Ramos (cell line): ENCODE results near the gene ZBTB2.

ENCODE experiments used
- in situ Hi-C: fragments of 300-500 bp; cut with MboI; formaldehyde crosslinking; loops from one replicate; pipeline ENCODE4 v1.14.3; 2022; ENCODE audit warnings: low sequenced_read_pairs; ENCODE audit not compliant: unreplicated experiment

The ZBTB2 gene

DNA sequence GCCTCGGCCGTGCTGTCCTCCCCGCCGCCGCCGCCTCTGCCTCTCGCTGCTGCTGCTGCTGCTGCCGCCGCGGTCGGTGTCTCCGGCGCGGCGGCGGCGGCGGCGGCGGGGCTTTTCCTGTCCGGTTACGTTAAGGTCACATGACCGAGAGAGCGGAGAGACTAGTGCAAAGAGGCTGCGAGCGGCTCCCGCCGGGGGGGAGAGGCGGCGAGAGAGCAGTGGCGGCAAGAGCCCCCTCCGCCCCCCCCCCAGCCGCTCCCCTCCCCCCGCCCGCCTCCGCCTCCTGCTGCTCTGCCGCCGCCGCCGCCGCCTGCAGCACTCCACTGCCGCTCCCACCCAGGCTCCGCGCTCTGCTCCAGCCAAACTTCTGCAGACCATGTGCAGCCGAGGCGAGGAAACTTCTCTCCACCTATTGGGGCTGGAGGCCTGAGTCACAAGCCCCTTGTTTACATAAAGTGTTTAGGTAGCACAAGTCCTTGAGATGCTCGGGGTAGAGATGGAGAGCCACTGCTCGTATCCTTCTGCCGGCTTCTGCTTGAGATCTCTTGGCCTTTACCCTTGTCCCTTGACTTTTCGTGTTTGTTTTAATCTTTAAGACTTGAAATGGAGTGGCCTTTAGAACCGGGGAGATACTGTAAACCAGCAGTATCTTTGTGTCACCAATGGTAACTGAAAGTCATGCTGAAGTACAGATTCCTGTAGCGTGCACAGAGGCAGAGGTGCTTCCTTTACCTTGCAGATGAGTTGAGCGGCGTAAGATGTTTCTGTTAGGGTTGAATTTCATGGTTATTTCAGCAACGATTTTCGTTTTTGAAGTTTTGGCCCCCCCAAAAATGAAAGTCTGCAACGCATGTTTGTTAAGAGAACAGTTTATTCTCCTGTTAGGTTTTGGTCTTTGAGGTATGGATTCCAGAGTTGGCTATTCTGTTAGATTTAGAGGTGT is at the start of gene ZBTB2:
Gene ZBTB2, minus strand, starts transcription at position 89 of the 943 bp plus-strand sequence. CDS start 17,922 bp downstream, outside the sequence.
- in situ Hi-C loops: loop anchor here (25.0 kb wide), 1 partner anchor 1596 kb away; the partner anchor contains the start of gene FBXO5

GRCh38 chr6:151440930-151441329 is 49.6 kb upstream of the ZBTB2 start:
- in situ Hi-C loops: no loop called here

- in situ Hi-C loops: no loop called here
Measured at GRCh38 chr6:151440498-151440897, 49.1 kb upstream of the ZBTB2 start.

DNA sequence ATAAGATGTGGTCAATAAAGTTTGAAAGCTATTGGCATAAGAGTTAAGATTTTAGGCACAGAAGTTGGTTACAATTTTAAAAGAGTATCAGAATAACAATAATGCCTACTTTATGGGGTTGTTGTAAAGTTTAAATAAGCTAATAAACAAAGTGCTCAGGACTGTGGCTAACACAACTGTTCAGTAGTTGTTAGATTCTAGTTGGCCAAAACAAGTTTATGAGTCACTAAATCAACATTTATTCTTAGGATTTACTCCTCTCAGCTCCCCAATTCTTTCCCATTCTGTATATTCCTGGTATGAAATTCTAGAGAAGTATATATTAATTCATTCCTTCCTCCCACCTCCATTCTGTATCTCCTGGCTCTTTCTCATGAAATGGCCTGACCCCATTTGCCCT is 46.0 kb upstream of the ZBTB2 start:
- in situ Hi-C loops: no loop called here

- in situ Hi-C loops: no loop called here
Measured at GRCh38 chr6:151436802-151437201, 45.4 kb upstream of the ZBTB2 start.

DNA sequence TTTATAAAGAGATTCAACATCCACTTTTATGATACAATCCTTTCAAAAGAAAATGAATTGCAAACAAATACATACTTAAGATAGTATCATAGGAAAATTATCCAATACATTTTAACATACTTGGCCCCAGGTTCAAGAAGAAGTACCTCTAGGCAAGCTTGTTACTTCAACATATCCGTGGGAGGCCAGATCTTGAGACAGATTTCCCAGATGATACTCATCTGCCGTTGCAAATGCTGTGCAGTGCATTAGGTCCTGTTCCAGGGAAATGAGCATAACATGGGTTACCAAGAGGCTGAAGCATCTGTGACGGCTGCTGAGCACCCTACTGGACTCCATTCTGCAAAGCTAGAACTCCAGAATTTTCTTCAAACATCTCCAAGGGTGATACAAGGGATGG is 44.9 kb upstream of the ZBTB2 start:
- in situ Hi-C loops: no loop called here

- in situ Hi-C loops: no loop called here
Measured at GRCh38 chr6:151434369-151434768, 43.0 kb upstream of the ZBTB2 start.

DNA sequence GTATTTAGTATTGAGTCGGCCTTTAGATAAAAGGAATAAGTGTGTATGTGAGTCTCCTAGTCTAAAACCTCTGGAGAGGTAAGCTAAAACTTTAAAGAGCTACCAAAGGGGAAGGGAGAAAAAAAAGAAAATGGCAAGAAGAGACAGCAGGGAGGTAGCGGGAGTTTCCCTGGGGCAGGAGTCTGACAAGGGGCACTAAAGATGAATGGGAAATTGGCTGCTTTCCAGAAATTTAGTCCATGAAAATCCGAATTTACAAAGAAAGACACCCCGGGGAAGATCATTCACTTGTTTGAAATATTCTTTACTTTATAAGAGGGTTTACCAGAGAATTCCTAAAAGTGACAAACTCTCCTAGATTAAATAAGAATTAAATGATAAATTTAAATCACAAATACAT is 41.3 kb upstream of the ZBTB2 start:
- in situ Hi-C loops: no loop called here

- in situ Hi-C loops: no loop called here
Measured at GRCh38 chr6:151431337-151431736, 40.0 kb upstream of the ZBTB2 start.

GRCh38 chr6:151430886-151431285 is 39.5 kb upstream of the ZBTB2 start:
- in situ Hi-C loops: no loop called here

GRCh38 chr6:151428093-151428735 is 36.9 kb upstream of the ZBTB2 start:
- in situ Hi-C loops: no loop called here

GRCh38 chr6:151425561-151425960 is 34.2 kb upstream of the ZBTB2 start:
- in situ Hi-C loops: no loop called here

DNA sequence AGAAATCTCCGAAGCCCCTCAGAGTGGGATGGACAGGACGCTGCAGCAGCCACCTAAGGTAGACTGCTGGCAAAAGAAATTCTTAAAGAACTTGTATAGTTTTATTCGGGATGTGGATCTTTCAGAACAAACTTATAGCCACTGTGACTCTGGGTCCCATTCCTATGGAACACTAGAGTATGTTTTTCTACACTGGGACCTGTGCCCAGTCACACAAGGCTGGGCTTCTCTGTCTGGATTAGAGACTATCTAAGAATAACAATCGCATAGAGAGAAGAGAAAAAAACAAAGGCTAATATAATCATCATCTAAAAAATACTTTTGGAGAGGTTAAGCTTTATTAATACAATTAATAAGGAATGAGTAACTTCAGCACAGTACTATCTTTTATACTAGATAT is 31.6 kb upstream of the ZBTB2 start:
- in situ Hi-C loops: no loop called here

- in situ Hi-C loops: no loop called here
Measured at GRCh38 chr6:151417477-151417876, 26.1 kb upstream of the ZBTB2 start.

DNA sequence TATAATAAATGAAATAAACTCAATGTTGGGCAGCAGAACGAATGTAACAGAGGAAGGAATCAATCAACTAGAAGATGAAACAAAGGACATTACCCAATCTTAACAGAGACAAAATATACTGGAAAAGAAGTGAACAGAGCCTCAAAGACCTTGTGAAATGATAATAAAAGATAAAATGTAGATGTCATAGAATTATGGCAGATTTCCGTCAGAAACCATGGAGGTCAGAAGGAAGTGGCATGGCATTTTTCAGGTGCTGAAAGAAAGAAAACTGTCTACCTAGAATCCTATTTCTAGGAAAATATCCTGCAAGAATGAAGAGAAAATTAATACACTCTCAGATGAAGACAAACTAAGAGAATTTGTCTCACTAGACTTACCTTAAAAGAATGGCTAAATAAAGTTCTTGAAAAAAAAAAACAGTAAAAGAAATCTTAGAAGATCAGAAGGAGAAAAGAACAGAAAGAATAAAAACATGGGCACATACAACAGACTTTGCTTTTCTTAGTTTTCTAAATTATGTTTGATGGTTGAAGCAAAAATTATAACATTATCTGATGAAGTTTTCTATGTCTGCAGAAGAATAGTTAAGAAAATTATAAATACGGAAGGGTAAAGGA is 23.4 kb upstream of the ZBTB2 start:
- in situ Hi-C loops: no loop called here

- in situ Hi-C loops: no loop called here
Measured at GRCh38 chr6:151413372-151414145, 22.2 kb upstream of the ZBTB2 start.

DNA sequence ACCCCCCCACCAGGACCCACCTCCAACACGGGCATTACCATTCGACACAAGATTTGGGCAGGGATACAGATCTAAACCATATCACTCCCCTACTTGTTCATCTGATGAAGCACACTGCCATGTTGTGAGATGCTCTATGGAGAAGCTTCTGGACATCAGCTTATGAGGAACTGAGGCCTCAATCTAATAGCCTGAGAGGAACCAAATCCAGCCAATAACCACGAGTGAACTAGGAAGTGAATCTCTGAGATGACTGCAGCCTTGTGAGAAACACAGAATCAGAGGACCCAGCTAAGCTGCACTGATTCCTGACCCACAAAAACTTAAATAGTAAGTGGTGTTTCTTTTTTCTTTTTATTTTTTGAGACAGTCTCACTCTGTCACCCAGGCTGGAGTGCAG is 21.6 kb upstream of the ZBTB2 start:
- in situ Hi-C loops: no loop called here

GRCh38 chr6:151409679-151410078 is 18.3 kb upstream of the ZBTB2 start:
- in situ Hi-C loops: no loop called here

- in situ Hi-C loops: no loop called here
Measured at GRCh38 chr6:151409260-151409659, 17.9 kb upstream of the ZBTB2 start.

GRCh38 chr6:151408858-151409257 is 17.5 kb upstream of the ZBTB2 start:
- in situ Hi-C loops: no loop called here
